MM.1S (cell line): ENCODE results near the gene STARD3.

Experiments used
- DNase-seq: peaks from one replicate; pipeline ENCODE4 v3.0.0-alpha.2; 2015
- H2AFZ ChIP-seq: fragments of 300-600 bp; sonication (generic); 2 replicates; pipeline ENCODE4 v1.6.0; 2016; ENCODE audit warnings: antibody characterized with exemption, low read length
- H3F3A ChIP-seq: fragments of 300-600 bp; sonication (generic); 2 replicates; pipeline ENCODE4 v1.6.1; 2016; ENCODE audit warnings: mild to moderate bottlenecking, antibody characterized with exemption, low read length, moderate library complexity, mixed read lengths; ENCODE audit not compliant: insufficient read depth
- H3K27ac ChIP-seq: fragments of 300-600 bp; sonication (generic); 2 replicates; pipeline ENCODE4 v1.5.1; 2016; ENCODE audit warnings: mild to moderate bottlenecking, low read length
- H3K27me3 ChIP-seq: fragments of 300-600 bp; sonication (generic); replicated peaks from 2 replicates; pipeline ENCODE4 v1.6.0; 2016; ENCODE audit warnings: low read length; ENCODE audit not compliant: insufficient read depth
- H3K36me3 ChIP-seq: fragments of 300-600 bp; sonication (generic); replicated peaks from 2 replicates; pipeline ENCODE4 v1.6.1; 2016; ENCODE audit warnings: mild to moderate bottlenecking, low read length, mixed read lengths; ENCODE audit not compliant: insufficient read depth
- H3K4me1 ChIP-seq: fragments of 300-600 bp; sonication (generic); 2 replicates; pipeline ENCODE4 v1.6.1; 2016; ENCODE audit warnings: low read length, mixed read lengths
- H3K4me2 ChIP-seq: fragments of 300-600 bp; sonication (generic); 2 replicates; pipeline ENCODE4 v1.6.0; 2016; ENCODE audit warnings: low read depth, low read length
- H3K4me3 ChIP-seq: fragments of 300-600 bp; sonication (generic); 2 replicates; pipeline ENCODE4 v1.5.1; 2016; ENCODE audit warnings: low read length, mixed read lengths
- H3K79me2 ChIP-seq: fragments of 300-600 bp; sonication (generic); 2 replicates; pipeline ENCODE4 v1.6.1; 2016; ENCODE audit warnings: mixed run types, low read length, mixed read lengths
- H3K9ac ChIP-seq: fragments of 300-600 bp; sonication (generic); 2 replicates; pipeline ENCODE4 v1.6.1; 2016; ENCODE audit warnings: low read length, mixed read lengths
- H3K9me2 ChIP-seq: fragments of 300-600 bp; sonication (generic); replicated peaks from 2 replicates; pipeline ENCODE4 v1.6.1; 2016; ENCODE audit warnings: mild to moderate bottlenecking, low read length, mixed read lengths; ENCODE audit not compliant: insufficient read depth
- H3K9me3 ChIP-seq: fragments of 300-600 bp; sonication (generic); replicated peaks from 2 replicates; pipeline ENCODE4 v1.6.1; 2016; ENCODE audit warnings: mild to moderate bottlenecking, low read length, mixed read lengths; ENCODE audit not compliant: insufficient read depth
- H4K20me1 ChIP-seq: fragments of 300-600 bp; sonication (generic); 2 replicates; pipeline ENCODE4 v1.6.1; 2016; ENCODE audit warnings: mild to moderate bottlenecking, low read length, moderate library complexity, mixed read lengths; ENCODE audit not compliant: insufficient read depth
- EZH2 ChIP-seq: fragments of 300-600 bp; sonication (generic); optimal IDR thresholded peaks from 2 replicates; pipeline ENCODE3; 2017; ENCODE audit warnings: low read depth, mild to moderate bottlenecking, antibody characterized with exemption, low read length, mixed read lengths
- EZH2phosphoT487 ChIP-seq: fragments of 300-600 bp; sonication (generic); IDR thresholded peaks from 2 replicates; pipeline ENCODE4 v1.6.1; 2018; ENCODE audit warnings: antibody characterized with exemption, low read length
- TF ChIP-seq, protein P1 (sequence below): fragments of 300-600 bp; sonication (generic); IDR thresholded peaks from 2 replicates; pipeline ENCODE4 v1.5.1; 2016; ENCODE audit warnings: antibody characterized with exemption, low read length, mixed read lengths

The STARD3 gene

DNA sequence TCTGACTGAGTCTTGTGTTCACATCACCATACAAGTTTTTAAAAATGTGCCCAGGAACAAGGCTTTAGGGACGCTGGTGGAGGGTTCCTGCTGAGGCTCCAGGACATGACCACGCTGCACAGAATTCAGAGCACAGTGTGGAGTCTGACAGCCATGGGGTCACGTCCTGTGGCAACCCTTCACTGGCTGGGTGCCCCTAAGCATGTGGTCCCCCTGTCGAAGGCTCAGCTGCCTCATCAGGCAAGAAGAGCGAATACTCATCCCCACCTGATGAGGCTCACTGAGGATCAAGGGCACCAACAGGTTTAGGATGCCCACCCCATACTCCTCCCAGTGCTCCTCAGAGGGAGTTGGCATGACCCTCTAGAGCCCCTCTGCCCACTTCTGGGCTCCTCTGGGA, 37.2 kb downstream of the STARD3 start:
- Histone ChIP-seq H3K9ac (no peak overlapping the region), H3K4me3 (no peak overlapping the region), H3F3A (no peaks in the 10 kb centered on the region), H3K4me2 (no peak overlapping the region), H3K9me3 (no peaks in the 10 kb centered on the region), H3K4me1 (no peaks in the 10 kb centered on the region), H3K79me2 (no peaks in the 10 kb centered on the region), H3K27ac (no peak overlapping the region), H3K9me2 (no peaks in the 10 kb centered on the region), H3K36me3 (no peaks in the 10 kb centered on the region), H2AFZ (no peak overlapping the region), H3K27me3 (peaks cover 8% of the 10 kb centered on the region; the same call in 1 of the 2 replicates), H4K20me1 (no peaks in the 10 kb centered on the region)
- TF ChIP-seq EZH2phosphoT487 (no peak), EZH2 (no peak)
- TF ChIP-seq, protein P1, sequence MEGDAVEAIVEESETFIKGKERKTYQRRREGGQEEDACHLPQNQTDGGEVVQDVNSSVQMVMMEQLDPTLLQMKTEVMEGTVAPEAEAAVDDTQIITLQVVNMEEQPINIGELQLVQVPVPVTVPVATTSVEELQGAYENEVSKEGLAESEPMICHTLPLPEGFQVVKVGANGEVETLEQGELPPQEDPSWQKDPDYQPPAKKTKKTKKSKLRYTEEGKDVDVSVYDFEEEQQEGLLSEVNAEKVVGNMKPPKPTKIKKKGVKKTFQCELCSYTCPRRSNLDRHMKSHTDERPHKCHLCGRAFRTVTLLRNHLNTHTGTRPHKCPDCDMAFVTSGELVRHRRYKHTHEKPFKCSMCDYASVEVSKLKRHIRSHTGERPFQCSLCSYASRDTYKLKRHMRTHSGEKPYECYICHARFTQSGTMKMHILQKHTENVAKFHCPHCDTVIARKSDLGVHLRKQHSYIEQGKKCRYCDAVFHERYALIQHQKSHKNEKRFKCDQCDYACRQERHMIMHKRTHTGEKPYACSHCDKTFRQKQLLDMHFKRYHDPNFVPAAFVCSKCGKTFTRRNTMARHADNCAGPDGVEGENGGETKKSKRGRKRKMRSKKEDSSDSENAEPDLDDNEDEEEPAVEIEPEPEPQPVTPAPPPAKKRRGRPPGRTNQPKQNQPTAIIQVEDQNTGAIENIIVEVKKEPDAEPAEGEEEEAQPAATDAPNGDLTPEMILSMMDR, result no peak
- DNase-seq, result no peak

DNA sequence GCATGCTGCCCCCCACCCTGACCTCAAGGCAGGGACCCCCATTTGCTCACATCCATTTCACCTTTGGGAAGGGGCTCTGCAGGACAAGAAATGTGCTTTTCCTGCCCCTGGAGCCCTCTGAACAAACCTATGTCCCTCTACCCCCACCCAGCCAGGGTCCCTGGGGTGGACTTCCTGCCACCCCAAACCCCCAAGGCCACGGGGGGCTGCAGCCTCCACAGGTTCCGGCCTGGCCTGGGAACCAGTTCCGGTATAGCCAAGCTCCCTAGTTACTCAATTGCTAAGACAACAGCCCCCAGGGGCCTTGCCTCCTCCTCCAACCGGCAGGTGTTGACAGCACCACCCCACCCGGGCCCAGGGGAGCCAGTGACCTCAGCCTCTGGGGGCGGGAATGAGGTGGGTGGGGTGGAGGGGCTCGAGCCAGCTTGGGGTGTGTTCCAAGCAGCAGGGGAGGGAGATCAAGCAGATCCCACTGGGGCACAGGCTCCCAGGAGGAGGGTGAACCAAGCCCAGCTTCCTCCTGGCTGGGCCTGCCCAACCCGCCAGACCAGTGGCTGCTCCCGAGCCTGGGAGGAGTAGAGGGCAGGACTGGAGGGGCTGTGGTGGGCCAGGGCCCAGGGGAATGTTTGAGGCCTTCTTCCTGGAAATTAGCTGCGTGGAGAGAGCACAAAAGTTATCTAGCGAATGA, 37.9 kb downstream of the STARD3 start:
- H3K9me3 ChIP-seq, result no peaks in the 10 kb centered on the region
- peaks cover 1% of the 10 kb centered on the region; the same call in 1 of the 2 replicates for H3K27me3 ChIP-seq
- TF ChIP-seq, protein P1, result no peak
- TF ChIP-seq EZH2phosphoT487 (no peak), EZH2 (no peak)
- no peak overlapping the region for H3K9ac ChIP-seq
- H3K4me1 ChIP-seq, result no peaks in the 10 kb centered on the region
- H2AFZ ChIP-seq, result no peak overlapping the region
- no peak overlapping the region for H3K4me2 ChIP-seq
- H4K20me1 ChIP-seq, result no peaks in the 10 kb centered on the region
- H3K36me3 ChIP-seq, result no peaks in the 10 kb centered on the region
- H3F3A ChIP-seq, result no peaks in the 10 kb centered on the region
- no peaks in the 10 kb centered on the region for H3K9me2 ChIP-seq
- no peak overlapping the region for H3K4me3 ChIP-seq
- no peaks in the 10 kb centered on the region for H3K79me2 ChIP-seq
- H3K27ac ChIP-seq, result no peak overlapping the region
- no peak for DNase-seq

DNA sequence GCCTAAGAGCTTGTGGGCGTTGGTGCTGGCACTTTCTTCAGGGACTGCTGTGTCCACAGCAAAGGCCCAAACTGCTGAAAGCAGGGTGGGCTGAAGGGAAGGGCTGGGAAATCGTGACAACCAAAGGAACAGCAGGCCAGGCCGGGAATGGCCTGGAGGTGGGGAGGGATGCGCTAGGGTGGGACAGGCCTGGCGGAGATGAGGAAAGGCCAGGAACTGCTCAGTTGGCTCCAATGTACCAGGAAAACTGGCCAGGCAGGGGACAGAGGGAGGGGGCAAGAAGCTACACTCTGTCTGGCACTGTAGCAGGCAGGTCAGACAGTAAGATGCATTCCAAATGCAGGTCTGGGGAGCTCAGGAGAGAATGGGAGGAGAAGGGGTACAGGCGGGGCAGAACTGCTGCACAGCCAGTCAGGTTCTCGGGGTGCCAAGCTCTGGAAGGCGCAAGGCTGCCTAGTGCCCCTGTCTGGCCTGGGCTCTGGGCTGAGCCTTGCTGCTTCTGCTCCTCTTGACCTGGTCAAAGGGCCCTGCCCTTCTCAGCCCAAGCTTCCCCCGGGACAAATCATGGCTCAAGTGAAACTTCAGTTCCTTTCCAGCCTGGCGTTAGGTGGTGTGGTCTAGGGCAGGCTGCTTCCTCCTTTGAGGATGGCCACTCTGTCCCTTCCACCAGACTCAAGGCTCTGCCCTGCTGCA, 38.6 kb downstream of the STARD3 start:
- H3K9ac ChIP-seq, result no peak overlapping the region
- H3K36me3 ChIP-seq, result no peaks in the 10 kb centered on the region
- H3K9me2 ChIP-seq, result no peaks in the 10 kb centered on the region
- no peaks in the 10 kb centered on the region for H3F3A ChIP-seq
- no peak overlapping the region for H3K27ac ChIP-seq
- no peaks in the 10 kb centered on the region for H3K9me3 ChIP-seq
- H3K4me2 ChIP-seq, result no peak overlapping the region
- no peak for DNase-seq
- no peak overlapping the region for H3K4me3 ChIP-seq
- H2AFZ ChIP-seq, result no peak overlapping the region
- no peaks in the 10 kb centered on the region for H4K20me1 ChIP-seq
- no peak for TF ChIP-seq EZH2phosphoT487
- no peak for TF ChIP-seq EZH2
- TF ChIP-seq, protein P1, result no peak
- no peaks in the 10 kb centered on the region for H3K79me2 ChIP-seq
- H3K4me1 ChIP-seq, result no peaks in the 10 kb centered on the region
- no peaks in the 10 kb centered on the region for H3K27me3 ChIP-seq
